Transverse colon (tissue), 4 donors: ENCODE measurements around the gene CIZ1. TPM values are rescaled to one million over a fixed set of nuclear protein-coding genes. Genes with fewer than 3 reads are reported as not detected.

Source experiments
- DNase-seq: peaks from one replicate; pipeline ENCODE4 v3.0.0-alpha.2; 2019
- H3K27ac ChIP-seq, 4 donors: fragments of 200-600 bp; sonication (generic); 2 replicates each; pipeline ENCODE4 v1.5.1; 2016 to 2018; ENCODE audit warnings: inconsistent platforms in 4 of 4
- H3K27me3 ChIP-seq: fragments of 200-600 bp; sonication (generic); 2 replicates; pipeline ENCODE4 v1.5.1; 2017; ENCODE audit warnings: inconsistent platforms
- H3K36me3 ChIP-seq, 4 donors: fragments of 200-600 bp; sonication (generic); 2 replicates each; pipeline ENCODE4 v1.5.1; 2017 to 2019; ENCODE audit warnings: inconsistent platforms in 4 of 4
- H3K4me1 ChIP-seq, 4 donors: fragments of 200-600 bp; sonication (generic); 2 replicates each; pipeline ENCODE4 v1.5.1; 2017 to 2020; ENCODE audit warnings: inconsistent platforms in 4 of 4
- H3K4me3 ChIP-seq, 4 donors: fragments of 200-600 bp; sonication (generic); 1 replicate in 1 of 4; 2 replicates in 3 of 4; pipeline versions ENCODE4 v1.5.1 to v1.6.1; 2017 to 2019; ENCODE audit warnings: inconsistent platforms in 4 of 4
- H3K9me3 ChIP-seq, 2 donors: fragments of 200-600 bp; sonication (generic); 2 replicates each; pipeline ENCODE4 v1.5.1; 2017 to 2019; ENCODE audit warnings: inconsistent platforms in 2 of 2
- CTCF ChIP-seq, 5 experiments: fragments of 200-600 bp in 3 of 5; fragments of 450-650 bp in 2 of 5; sonication (generic) in 3 of 5; IDR thresholded peaks; 1 replicate in 2 of 5; 2 replicates in 3 of 5; pipeline ENCODE4 v1.5.1; 2016 to 2017; ENCODE audit warnings: antibody characterized with exemption in 5 of 5, inconsistent platforms in 3 of 5, mild to moderate bottlenecking in 2 of 5, moderate library complexity in 1 of 5
- EP300 ChIP-seq: sonication (generic); formaldehyde crosslinking; IDR thresholded peaks from one replicate; pipeline ENCODE4 v1.6.1; 2017; ENCODE audit warnings: antibody characterized with exemption, low read depth
- POLR2A ChIP-seq: fragments of 450-650 bp; IDR thresholded peaks from one replicate; pipeline ENCODE4 v1.6.1; 2016; ENCODE audit warnings: antibody characterized with exemption, mild to moderate bottlenecking, moderate library complexity
- POLR2AphosphoS5 ChIP-seq, 3 donors: sonication (generic); formaldehyde crosslinking; IDR thresholded peaks; one replicate each; pipeline ENCODE4 v1.6.1; 2016; ENCODE audit warnings: antibody characterized with exemption in 3 of 3
- WGBS, 2 donors: methylation state at CpG; one replicate each; pipeline ENCODE4 v1.1.5; 2018; ENCODE audit warnings: low coverage in 1 of 2; 5-methylcytosine and 5-hydroxymethylcytosine counted together
- in situ Hi-C, 4 donors: fragments of 200-750 bp; cut with MboI; loops; one replicate each; pipeline versions ENCODE4 v1.15.0 to v1.15.1; 2017; ENCODE audit warnings: low sequenced_read_pairs in 3 of 4, low pct_ligation_motif_present in 1 of 4, low pct_unique_long_range_greater_than_20kb in 1 of 4
- intact Hi-C: fragments of 100-400 bp; cut with DNase I; formaldehyde crosslinking; loops from one replicate; pipeline ENCODE4 v1.15.1; 2023; ENCODE audit warnings: low total_unique reads
- total RNA-seq, 4 donors: library from RNA; depleted of rRNA; stranded (reverse); fragments of >200 nt; gene quantifications; one replicate each; pipeline ENCODE4 v1.1.0, GENCODE V29; 2016

The CIZ1 gene
- total RNA-seq, 4 donors from 2014 or later, result 59.9 to 211 (median 73.0) TPM

DNA sequence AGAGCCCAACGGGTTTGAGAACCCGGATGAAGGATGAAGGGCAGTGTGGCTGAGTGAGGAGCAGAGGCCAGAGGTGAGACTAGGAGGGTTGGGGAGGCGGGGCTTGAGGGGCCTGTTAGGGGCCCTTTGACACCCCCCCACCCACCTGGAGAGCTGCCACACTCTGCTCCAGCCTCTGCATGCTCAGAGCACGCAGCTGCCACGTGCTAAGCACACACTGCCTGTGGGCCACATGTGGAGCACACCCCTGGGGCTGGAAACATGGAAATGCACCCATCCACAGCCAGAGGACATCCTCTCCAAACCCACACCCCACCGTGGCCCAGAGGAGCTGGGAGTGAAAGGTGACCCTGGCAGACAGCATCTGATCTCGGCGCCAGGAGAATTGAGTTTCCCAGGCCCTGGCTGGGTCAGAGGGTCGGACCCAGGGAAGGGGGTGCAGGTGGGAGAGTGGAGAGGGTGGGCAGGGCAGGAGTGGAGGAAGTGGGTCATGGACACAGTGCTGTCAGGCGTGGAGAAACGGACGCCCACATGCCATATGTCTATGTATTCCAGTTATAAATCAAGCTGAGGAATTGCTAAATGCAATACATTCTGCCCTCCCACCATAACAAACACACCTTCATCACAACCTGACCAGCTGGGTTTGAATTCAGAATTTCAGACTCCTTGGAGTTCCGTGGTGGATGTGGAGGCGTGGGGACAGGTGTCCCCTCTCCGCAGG, 17.7 kb upstream of the CIZ1 start:
- in situ Hi-C loops (no loop called here), intact Hi-C loops (no loop called here)
- WGBS, 2 donors, result 76 to 84% methylated on average over 5 to 14 of the region's 15 CpGs
- peaks cover 0 to 17% (median 6%) of the 10 kb centered on the region in 4 donors for H3K4me1 ChIP-seq
- H3K4me3 ChIP-seq, result no peak overlapping the region
- TF ChIP-seq EP300 (no peak), CTCF (IDR thresholded peaks at IDR 0.05) (no peak), POLR2A (no peak), POLR2AphosphoS5 (IDR thresholded peaks at IDR 0.05) (no peak)
- no peaks in the 10 kb centered on the region for H3K9me3 ChIP-seq
- no peaks in the 10 kb centered on the region for H3K36me3 ChIP-seq
- H3K27me3 ChIP-seq, result peaks cover 11% of the 10 kb centered on the region
- H3K27ac ChIP-seq, result no peak overlapping the region
- no peak for DNase-seq

DNA sequence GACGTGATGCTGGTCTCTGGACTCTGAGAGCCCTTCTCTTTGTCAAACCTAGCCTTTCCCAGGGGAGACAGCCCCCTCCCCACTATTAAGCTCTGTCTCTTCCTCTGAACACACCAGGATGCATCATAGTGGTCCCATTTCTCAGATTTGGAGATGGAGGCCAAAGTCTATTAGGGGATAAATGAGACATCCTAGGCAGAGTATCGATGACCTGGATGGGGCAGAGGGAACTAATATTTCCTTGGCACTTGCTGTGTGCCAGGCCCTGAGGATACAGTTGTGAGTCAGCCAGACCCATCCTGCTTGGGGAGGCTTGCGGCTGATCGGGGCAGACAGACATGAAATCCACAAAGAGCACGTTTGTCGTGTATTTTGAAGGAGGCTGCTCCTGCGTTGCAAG, 17.0 kb upstream of the CIZ1 start:
- TF ChIP-seq EP300, result no peak
- no peak for TF ChIP-seq CTCF (IDR thresholded peaks at IDR 0.05)
- TF ChIP-seq POLR2A, result no peak
- TF ChIP-seq POLR2AphosphoS5 (IDR thresholded peaks at IDR 0.05), result no peak
- H3K27ac ChIP-seq, result no peak overlapping the region
- in situ Hi-C loops, result no loop called here
- intact Hi-C loops, result no loop called here
- no peak overlapping the region for H3K4me3 ChIP-seq
- no peaks in the 10 kb centered on the region for H3K9me3 ChIP-seq
- peaks cover 4 to 24% (median 13%) of the 10 kb centered on the region in 4 donors for H3K4me1 ChIP-seq
- no peaks in the 10 kb centered on the region for H3K36me3 ChIP-seq
- no peak for DNase-seq
- WGBS, 2 donors, result 73% methylated on average over 7 of the region's 7 CpGs; no CpG with 5 or more reads in 1 of the 2 donors
- peaks cover 18% of the 10 kb centered on the region for H3K27me3 ChIP-seq

GRCh38 chr9:128206916-128207910, 15.8 kb upstream of the CIZ1 start:
- H3K27ac ChIP-seq, result no peak overlapping the region
- H3K9me3 ChIP-seq, result no peaks in the 10 kb centered on the region
- peaks cover 4 to 25% (median 15%) of the 10 kb centered on the region in 4 donors for H3K4me1 ChIP-seq
- DNase-seq, result no peak
- WGBS, 2 donors, result 31 to 75% methylated on average over 4 to 14 of the region's 15 CpGs
- intact Hi-C loops, result no loop called here
- no peaks in the 10 kb centered on the region for H3K36me3 ChIP-seq
- in situ Hi-C loops, result no loop called here
- peaks cover 20% of the 10 kb centered on the region for H3K27me3 ChIP-seq
- TF ChIP-seq POLR2AphosphoS5 (IDR thresholded peaks at IDR 0.05) (no peak), EP300 (no peak), CTCF (IDR thresholded peaks at IDR 0.05) (no peak), POLR2A (no peak)
- H3K4me3 ChIP-seq, result no peak overlapping the region

GRCh38 chr9:128206484-128206883, 15.1 kb upstream of the CIZ1 start:
- Histone ChIP-seq H3K27ac (no peak overlapping the region), H3K4me3 (no peak overlapping the region), H3K36me3 (no peaks in the 10 kb centered on the region), H3K9me3 (no peaks in the 10 kb centered on the region), H3K4me1 (peaks cover 4 to 20% (median 13%) of the 10 kb centered on the region in 4 donors), H3K27me3 (peaks cover 20% of the 10 kb centered on the region)
- 65 to 100% methylated on average over 1 to 3 of the region's 3 CpGs for WGBS, 2 donors
- in situ Hi-C loops (no loop called here), intact Hi-C loops (no loop called here)
- no peak for TF ChIP-seq EP300
- no peak for TF ChIP-seq POLR2AphosphoS5 (IDR thresholded peaks at IDR 0.05)
- TF ChIP-seq CTCF (IDR thresholded peaks at IDR 0.05), result no peak
- TF ChIP-seq POLR2A, result no peak
- DNase-seq, result no peak
